Measurements from ENCODE around the gene FGF4. TPM values are rescaled to one million over a fixed set of nuclear protein-coding genes. Genes with fewer than 3 reads are reported as not detected.
A peak's percentile ranks its signal among the peaks of the same experiment; 100 is the strongest.

FGF4 gene
- total and polyA plus RNA-seq, 11 donors = not detected

DNA sequence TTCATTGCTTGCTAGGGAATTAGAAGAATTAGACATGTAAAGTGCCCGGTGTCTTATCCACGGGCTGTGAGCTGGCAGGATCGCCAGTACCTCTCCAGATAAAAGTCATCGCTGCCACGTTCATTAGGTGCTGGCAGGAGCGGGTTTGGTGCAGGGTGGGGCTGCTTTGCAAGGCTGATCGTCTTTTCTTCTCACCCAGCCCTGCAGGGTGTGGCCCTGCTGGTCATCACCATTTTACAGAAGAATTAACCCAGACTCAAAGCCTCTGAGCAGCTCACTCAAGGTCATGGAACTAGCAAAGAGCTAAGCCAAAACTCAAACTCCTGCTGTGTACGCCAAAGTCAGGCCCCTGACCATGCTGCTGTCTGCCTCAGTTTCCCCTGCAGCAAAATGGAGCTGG, 6.1 kb upstream of the FGF4 start:
- 46 to 68% (median 64%) methylated on average over 4 to 8 of the region's 8 CpGs for WGBS, 4 donors
- intact Hi-C loops (cut with DNase I) = no loop called here
- no peaks in the 10 kb centered on the region for H3K36me3 ChIP-seq

DNA sequence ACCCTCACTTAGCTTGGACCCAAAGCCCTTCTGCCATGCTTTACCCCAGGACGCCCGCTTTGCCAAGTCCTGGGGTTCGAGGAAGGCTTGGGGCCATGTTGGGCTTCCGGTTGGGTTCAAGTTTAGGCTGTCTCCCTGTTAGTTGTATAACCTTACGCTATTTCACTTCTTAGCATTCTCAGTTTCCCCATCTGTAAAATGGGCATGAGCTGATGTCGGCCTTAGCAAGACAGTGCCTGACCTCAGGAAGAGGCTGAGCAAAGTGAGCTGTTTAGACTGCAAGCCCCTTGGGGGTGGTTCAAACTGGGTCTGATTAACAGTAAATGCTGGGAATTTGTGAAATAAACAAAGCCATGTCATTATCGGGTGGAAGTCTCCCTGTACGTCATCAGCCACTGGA, 3.2 kb upstream of the FGF4 start:
- 87 to 94% (median 90%) methylated on average over 8 of the region's 8 CpGs for WGBS, 4 donors
- H3K4me1 ChIP-seq = peaks cover 0 to 18% (median 0%) of the 10 kb centered on the region in 12 donors
- no peaks in the 10 kb centered on the region for H3K36me3 ChIP-seq
- intact Hi-C loops (cut with DNase I) = no loop called here
- H3K9me3 ChIP-seq = no peaks in the 10 kb centered on the region
- no peak overlapping the region for H3K27ac ChIP-seq
- DNase-seq = no peak
- H3K4me3 ChIP-seq = no peak overlapping the region
- ATAC-seq = no peak
- TF ChIP-seq, protein P1, sequence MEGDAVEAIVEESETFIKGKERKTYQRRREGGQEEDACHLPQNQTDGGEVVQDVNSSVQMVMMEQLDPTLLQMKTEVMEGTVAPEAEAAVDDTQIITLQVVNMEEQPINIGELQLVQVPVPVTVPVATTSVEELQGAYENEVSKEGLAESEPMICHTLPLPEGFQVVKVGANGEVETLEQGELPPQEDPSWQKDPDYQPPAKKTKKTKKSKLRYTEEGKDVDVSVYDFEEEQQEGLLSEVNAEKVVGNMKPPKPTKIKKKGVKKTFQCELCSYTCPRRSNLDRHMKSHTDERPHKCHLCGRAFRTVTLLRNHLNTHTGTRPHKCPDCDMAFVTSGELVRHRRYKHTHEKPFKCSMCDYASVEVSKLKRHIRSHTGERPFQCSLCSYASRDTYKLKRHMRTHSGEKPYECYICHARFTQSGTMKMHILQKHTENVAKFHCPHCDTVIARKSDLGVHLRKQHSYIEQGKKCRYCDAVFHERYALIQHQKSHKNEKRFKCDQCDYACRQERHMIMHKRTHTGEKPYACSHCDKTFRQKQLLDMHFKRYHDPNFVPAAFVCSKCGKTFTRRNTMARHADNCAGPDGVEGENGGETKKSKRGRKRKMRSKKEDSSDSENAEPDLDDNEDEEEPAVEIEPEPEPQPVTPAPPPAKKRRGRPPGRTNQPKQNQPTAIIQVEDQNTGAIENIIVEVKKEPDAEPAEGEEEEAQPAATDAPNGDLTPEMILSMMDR (IDR thresholded peaks at IDR 0.05) = no peak
- TF ChIP-seq POLR2A (IDR thresholded peaks at IDR 0.05) = no peak
- peaks cover 17 to 64% (median 37%) of the 10 kb centered on the region in 9 donors for H3K27me3 ChIP-seq

More for the DNA sequence above, 6.1 kb upstream of the FGF4 start:
- DNase-seq (no peak), ATAC-seq (no peak)
- no peak for TF ChIP-seq POLR2A (IDR thresholded peaks at IDR 0.05)
- TF ChIP-seq, protein P1 (IDR thresholded peaks at IDR 0.05) = no peak
- H3K27me3 ChIP-seq = peaks cover 0 to 35% (median 8%) of the 10 kb centered on the region in 9 donors
- H3K4me3 ChIP-seq = no peak overlapping the region
- H3K4me1 ChIP-seq = no peaks in the 10 kb centered on the region
- no peaks in the 10 kb centered on the region for H3K9me3 ChIP-seq
- no peak overlapping the region for H3K27ac ChIP-seq

DNA sequence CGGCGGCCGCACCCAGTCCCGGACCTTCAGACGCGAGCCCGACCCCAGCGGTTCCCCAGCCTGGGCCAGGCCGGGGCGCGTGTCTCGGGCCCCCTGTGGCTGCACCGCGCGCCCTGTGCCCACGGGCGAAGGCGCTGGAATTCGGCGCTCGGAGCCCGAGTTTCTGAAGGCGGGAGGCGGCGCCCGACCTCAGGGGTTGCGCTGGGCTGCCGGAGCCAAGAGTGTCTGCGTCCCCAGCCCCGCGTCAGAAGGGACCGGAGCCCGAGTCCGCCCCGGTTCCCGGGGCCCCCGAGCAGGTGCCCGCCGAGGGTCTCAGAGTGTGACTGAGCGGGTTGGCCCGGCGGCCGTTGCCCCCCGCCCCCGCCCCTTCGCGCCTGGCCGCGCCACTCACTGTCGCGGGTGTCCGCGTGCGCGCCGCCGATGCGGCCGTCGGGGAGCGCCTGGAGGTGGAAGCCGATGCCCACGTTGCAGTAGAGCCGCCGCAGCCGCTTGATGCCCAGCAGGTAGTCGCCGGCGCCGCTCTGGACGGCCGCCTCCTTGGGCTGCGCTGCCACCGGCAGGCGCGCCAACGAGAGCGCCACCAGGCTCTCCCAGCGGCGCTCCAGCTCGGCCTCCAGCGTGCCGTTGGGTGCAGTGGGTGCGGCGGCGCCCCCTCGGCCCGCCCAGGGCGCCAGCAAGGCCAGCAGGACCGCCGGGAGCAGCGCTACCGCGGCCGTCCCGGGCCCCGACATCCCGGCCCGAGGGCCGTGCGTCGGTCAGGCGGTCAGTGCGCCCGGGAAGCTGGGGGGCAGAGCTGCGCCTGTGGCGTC, 583 bp downstream of the FGF4 start:
- intact Hi-C loops (cut with DNase I) = no loop called here
- Histone ChIP-seq H3K27me3 (peaks cover 18 to 86% (median 45%) of the 10 kb centered on the region in 9 donors), H3K4me1 (peaks cover 0 to 18% (median 0%) of the 10 kb centered on the region in 12 donors), H3K27ac (no peak overlapping the region), H3K9me3 (no peaks in the 10 kb centered on the region), H3K4me3 (peak overlapping the region in 1 of 12 donors; percentile 13), H3K36me3 (no peaks in the 10 kb centered on the region)
- 0 to 2% (median 2%) methylated on average over 20 to 107 of the region's 107 CpGs; no CpG with 5 or more reads in 1 of the 4 donors for WGBS, 4 donors
- DNase-seq = no peak
- TF ChIP-seq, protein P1 (IDR thresholded peaks at IDR 0.05) = no peak
- no peak for TF ChIP-seq POLR2A (IDR thresholded peaks at IDR 0.05)
- no peak for ATAC-seq

DNA sequence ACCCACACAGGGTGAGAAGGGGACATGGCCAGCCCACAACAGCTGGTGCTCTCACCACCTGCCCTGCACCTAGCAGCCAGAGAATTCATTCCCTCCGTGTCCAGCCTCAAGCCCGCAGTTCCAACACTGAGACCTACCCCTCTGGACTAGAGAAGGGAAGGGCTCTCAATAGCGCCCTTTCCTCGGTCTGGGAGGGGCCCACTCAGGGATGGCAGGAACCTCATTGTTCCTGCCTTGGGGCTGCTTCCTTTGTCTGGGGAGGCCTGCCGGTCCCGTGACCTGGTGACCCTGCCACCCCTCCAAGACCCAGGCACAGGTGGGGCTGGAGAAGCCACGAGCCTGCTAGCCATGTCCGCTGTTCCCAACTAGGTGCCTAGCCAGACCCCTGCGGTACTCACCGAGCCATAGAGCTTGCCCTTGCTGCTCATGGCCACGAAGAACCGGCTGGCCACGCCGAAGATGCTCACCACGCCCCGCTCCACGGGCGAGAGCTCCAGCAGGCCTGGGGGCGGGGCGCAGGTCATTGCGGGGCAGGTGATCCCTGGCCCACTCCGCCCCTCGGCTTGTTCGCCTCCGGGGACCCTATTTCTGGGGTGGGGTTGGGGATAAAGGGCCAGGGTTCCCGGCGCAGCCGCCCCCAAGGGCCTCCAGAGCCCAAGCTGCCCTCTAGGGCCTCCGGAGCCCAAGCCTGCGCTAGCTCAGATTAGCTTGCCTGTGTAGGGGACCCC, 1.4 kb downstream of the FGF4 start:
- peaks cover 0 to 5% (median 0%) of the 10 kb centered on the region in 12 donors for H3K9me3 ChIP-seq
- H3K36me3 ChIP-seq = no peaks in the 10 kb centered on the region
- intact Hi-C loops (cut with DNase I) = no loop called here
- DNase-seq (no peak), ATAC-seq (no peak)
- no peak for TF ChIP-seq POLR2A (IDR thresholded peaks at IDR 0.05)
- H3K27ac ChIP-seq = no peak overlapping the region
- H3K4me1 ChIP-seq = peaks cover 0 to 18% (median 0%) of the 10 kb centered on the region in 12 donors
- WGBS, 4 donors = 11 to 36% (median 17%) methylated on average over 13 to 30 of the region's 30 CpGs
- H3K27me3 ChIP-seq = peaks cover 18 to 90% (median 45%) of the 10 kb centered on the region in 9 donors
- H3K4me3 ChIP-seq = no peak overlapping the region

Measured in heart left ventricle (tissue), 16 donors.